Measurements from ENCODE around the gene JSRP1.

- TF ChIP-seq CTCF (IDR thresholded peaks at IDR 0.05), result no peak
- TF ChIP-seq POLR2A (IDR thresholded peaks at IDR 0.05), result no peak
Measured at GRCh38 chr19:2246014-2246620, 10.1 kb downstream of the JSRP1 start.

Measured in esophagus squamous epithelium (tissue), 4 donors.